ENCODE results near the gene BIRC6.
"Not testable (repeated sequence)": the region's sequence is repeated elsewhere in the genome, so short reads cannot be mapped to it uniquely, and the experiment has no call there.

BIRC6 gene

GRCh38 chr2:32356681-32357317 is at the start of gene BIRC6:
BIRC6 (plus strand) TSS chr2:32357023; CDS start chr2:32357162, 139 bp downstream.
- Mint-ChIP-seq H3K27me3 (no peaks in the 10 kb centered on the region), H3K4me3 (peak within 1 kb of the TSS; percentile 92), H3K36me3 (ENCODE audit: low read depth) (peaks cover 25% of the 10 kb centered on the region), H3K9me3 (no peaks in the 10 kb centered on the region), H3K4me1 (ENCODE audit: low read depth) (peaks cover 39% of the 10 kb centered on the region), H3K27ac (peak within 1 kb of the TSS; percentile 91)

- no peak overlapping the region for H3K27ac Mint-ChIP-seq
- no peak overlapping the region for H3K4me3 Mint-ChIP-seq
- peaks cover 23% of the 10 kb centered on the region for H3K36me3 Mint-ChIP-seq (ENCODE audit: low read depth)
- H3K4me1 Mint-ChIP-seq (ENCODE audit: low read depth) = no peaks in the 10 kb centered on the region
- no peaks in the 10 kb centered on the region for H3K27me3 Mint-ChIP-seq
- H3K9me3 Mint-ChIP-seq = no peaks in the 10 kb centered on the region
Observed at GRCh38 chr2:32310577-32310976, 46.2 kb upstream of the BIRC6 start.

GRCh38 chr2:32314886-32315285 is 41.9 kb upstream of the BIRC6 start:
- Mint-ChIP-seq H3K4me3 (no peak overlapping the region), H3K27ac (no peak overlapping the region), H3K36me3 (ENCODE audit: low read depth) (peaks cover 11% of the 10 kb centered on the region), H3K4me1 (ENCODE audit: low read depth) (no peaks in the 10 kb centered on the region), H3K27me3 (no peaks in the 10 kb centered on the region), H3K9me3 (no peaks in the 10 kb centered on the region)

- H3K36me3 Mint-ChIP-seq (ENCODE audit: low read depth); H3K27ac Mint-ChIP-seq; H3K27me3 Mint-ChIP-seq; H3K9me3 Mint-ChIP-seq; H3K4me1 Mint-ChIP-seq (ENCODE audit: low read depth); H3K4me3 Mint-ChIP-seq: not testable (repeated sequence)
Observed at GRCh38 chr2:32328679-32329078, 28.1 kb upstream of the BIRC6 start.

GRCh38 chr2:32329180-32329980 is 27.4 kb upstream of the BIRC6 start:
- not testable (repeated sequence) for H3K4me3 Mint-ChIP-seq; H3K27me3 Mint-ChIP-seq; H3K9me3 Mint-ChIP-seq; H3K36me3 Mint-ChIP-seq (ENCODE audit: low read depth); H3K27ac Mint-ChIP-seq; H3K4me1 Mint-ChIP-seq (ENCODE audit: low read depth)

GRCh38 chr2:32330136-32330535 is 26.7 kb upstream of the BIRC6 start:
- H3K9me3 Mint-ChIP-seq = no peaks in the 10 kb centered on the region
- no peaks in the 10 kb centered on the region for H3K4me1 Mint-ChIP-seq (ENCODE audit: low read depth)
- H3K36me3 Mint-ChIP-seq (ENCODE audit: low read depth) = peaks cover 5% of the 10 kb centered on the region
- no peak overlapping the region for H3K4me3 Mint-ChIP-seq
- no peaks in the 10 kb centered on the region for H3K27me3 Mint-ChIP-seq
- no peak overlapping the region for H3K27ac Mint-ChIP-seq

GRCh38 chr2:32342801-32343200 is 14.0 kb upstream of the BIRC6 start:
- Mint-ChIP-seq H3K27ac (no peak overlapping the region), H3K36me3 (ENCODE audit: low read depth) (no peaks in the 10 kb centered on the region), H3K9me3 (no peaks in the 10 kb centered on the region), H3K4me1 (ENCODE audit: low read depth) (no peaks in the 10 kb centered on the region), H3K4me3 (no peak overlapping the region), H3K27me3 (no peaks in the 10 kb centered on the region)

- H3K9me3 Mint-ChIP-seq; H3K27ac Mint-ChIP-seq; H3K4me3 Mint-ChIP-seq; H3K4me1 Mint-ChIP-seq (ENCODE audit: low read depth); H3K27me3 Mint-ChIP-seq; H3K36me3 Mint-ChIP-seq (ENCODE audit: low read depth): not testable (repeated sequence)
Observed at GRCh38 chr2:32350797-32351196, 6.0 kb upstream of the BIRC6 start.

GRCh38 chr2:32355976-32356680 is 695 bp upstream of the BIRC6 start:
- peaks cover 32% of the 10 kb centered on the region for H3K4me1 Mint-ChIP-seq (ENCODE audit: low read depth)
- peaks cover 19% of the 10 kb centered on the region for H3K36me3 Mint-ChIP-seq (ENCODE audit: low read depth)
- H3K9me3 Mint-ChIP-seq = no peaks in the 10 kb centered on the region
- H3K4me3 Mint-ChIP-seq = peak overlapping the region; percentile 92
- H3K27me3 Mint-ChIP-seq = no peaks in the 10 kb centered on the region
- H3K27ac Mint-ChIP-seq = peak overlapping the region; percentile 91

- peaks cover 45% of the 10 kb centered on the region for H3K4me1 Mint-ChIP-seq (ENCODE audit: low read depth)
- H3K4me3 Mint-ChIP-seq = peak overlapping the region; percentile 92
- H3K9me3 Mint-ChIP-seq = no peaks in the 10 kb centered on the region
Observed at GRCh38 chr2:32357318-32358110, 691 bp downstream of the BIRC6 start.

GRCh38 chr2:32358111-32358482 is 1.3 kb downstream of the BIRC6 start:
- Mint-ChIP-seq H3K27me3 (no peaks in the 10 kb centered on the region), H3K9me3 (no peaks in the 10 kb centered on the region), H3K4me1 (ENCODE audit: low read depth) (peaks cover 51% of the 10 kb centered on the region), H3K27ac (peak overlapping the region; percentile 86), H3K36me3 (ENCODE audit: low read depth) (peaks cover 31% of the 10 kb centered on the region), H3K4me3 (peak overlapping the region; percentile 92)

More at GRCh38 chr2:32357318-32358110, 691 bp downstream of the BIRC6 start:
- Mint-ChIP-seq H3K36me3 (ENCODE audit: low read depth) (peaks cover 31% of the 10 kb centered on the region), H3K27me3 (no peaks in the 10 kb centered on the region), H3K27ac (peak overlapping the region; percentile 86)

- no peaks in the 10 kb centered on the region for H3K27me3 Mint-ChIP-seq
- H3K36me3 Mint-ChIP-seq (ENCODE audit: low read depth) = peaks cover 44% of the 10 kb centered on the region
- H3K9me3 Mint-ChIP-seq = no peaks in the 10 kb centered on the region
- peak overlapping the region; percentile 8 for H3K4me3 Mint-ChIP-seq
- peak overlapping the region; percentile 21 for H3K27ac Mint-ChIP-seq
- peaks cover 71% of the 10 kb centered on the region for H3K4me1 Mint-ChIP-seq (ENCODE audit: low read depth)
Observed at GRCh38 chr2:32360416-32360815, 3.6 kb downstream of the BIRC6 start.

- Mint-ChIP-seq H3K4me1 (ENCODE audit: low read depth) (peaks cover 86% of the 10 kb centered on the region), H3K36me3 (ENCODE audit: low read depth) (peaks cover 53% of the 10 kb centered on the region)
- not testable (repeated sequence) for H3K27me3 Mint-ChIP-seq, H3K4me3 Mint-ChIP-seq, H3K27ac Mint-ChIP-seq, H3K9me3 Mint-ChIP-seq
Observed at GRCh38 chr2:32362997-32363396, 6.2 kb downstream of the BIRC6 start.

GRCh38 chr2:32363597-32363996 is 6.8 kb downstream of the BIRC6 start:
- peaks cover 47% of the 10 kb centered on the region for H3K36me3 Mint-ChIP-seq (ENCODE audit: low read depth)
- H3K4me1 Mint-ChIP-seq (ENCODE audit: low read depth) = peaks cover 81% of the 10 kb centered on the region
- H3K27ac Mint-ChIP-seq = peak overlapping the region; percentile 40
- no peaks in the 10 kb centered on the region for H3K9me3 Mint-ChIP-seq
- no peaks in the 10 kb centered on the region for H3K27me3 Mint-ChIP-seq
- H3K4me3 Mint-ChIP-seq = no peak overlapping the region

- H3K9me3 Mint-ChIP-seq, H3K4me3 Mint-ChIP-seq, H3K27me3 Mint-ChIP-seq: not testable (repeated sequence)
- Mint-ChIP-seq H3K36me3 (ENCODE audit: low read depth) (peaks cover 41% of the 10 kb centered on the region), H3K4me1 (ENCODE audit: low read depth) (peaks cover 81% of the 10 kb centered on the region), H3K27ac (peak overlapping the region; percentile 42)
Observed at GRCh38 chr2:32364290-32364689, 7.5 kb downstream of the BIRC6 start.
